ENCODE measurements around the gene MRPS7.
A peak's percentile ranks its signal among the peaks of the same experiment; 100 is the strongest.

The MRPS7 gene

DNA sequence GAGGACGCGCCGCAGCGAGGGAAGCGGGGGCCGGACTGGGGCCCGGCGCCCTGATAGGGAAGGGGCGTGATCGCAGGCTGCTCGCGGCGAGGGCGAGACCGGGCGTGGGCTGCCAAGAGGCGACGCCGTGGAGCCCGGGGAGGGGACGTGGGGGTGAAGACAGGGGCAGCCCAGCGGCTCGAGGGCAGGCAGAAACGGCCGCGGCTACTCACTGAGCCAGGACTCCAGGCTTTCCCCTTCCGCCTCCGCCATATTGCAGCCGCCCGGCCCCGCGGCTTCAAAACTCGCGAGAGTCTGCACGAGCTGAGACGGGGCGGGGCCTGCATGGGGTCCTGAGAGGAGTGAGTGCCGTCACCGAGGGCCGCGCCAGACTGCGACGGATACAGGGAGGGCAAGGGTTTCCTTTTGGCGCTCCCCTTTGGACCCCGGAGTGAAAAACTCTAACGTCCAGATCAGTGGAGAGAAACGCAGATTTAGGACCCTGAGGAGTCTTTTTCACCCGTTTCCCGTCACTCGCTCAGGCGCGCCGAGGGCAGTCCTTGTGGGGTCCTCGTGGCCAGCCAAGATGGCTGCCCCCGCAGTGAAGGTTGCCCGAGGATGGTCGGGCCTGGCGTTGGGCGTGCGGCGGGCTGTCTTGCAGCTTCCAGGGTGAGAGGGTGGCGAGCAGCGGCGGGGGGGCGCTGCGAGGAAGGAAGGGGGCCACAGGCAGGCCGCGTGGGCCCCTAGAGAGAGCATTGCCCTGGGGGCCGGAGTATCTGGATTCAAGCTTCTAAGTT, at the start of gene MRPS7, which contains the start of gene GGA3:
Gene MRPS7 (plus strand): TSS at position 544 of the 776 bp plus-strand sequence. CDS start 22 bp downstream, at position 566.
Gene GGA3 (minus strand): TSS at position 271 of the 776 bp plus-strand sequence. CDS start 19 bp downstream, at position 252.
- peak; percentile 93 for DNase-seq

DNA sequence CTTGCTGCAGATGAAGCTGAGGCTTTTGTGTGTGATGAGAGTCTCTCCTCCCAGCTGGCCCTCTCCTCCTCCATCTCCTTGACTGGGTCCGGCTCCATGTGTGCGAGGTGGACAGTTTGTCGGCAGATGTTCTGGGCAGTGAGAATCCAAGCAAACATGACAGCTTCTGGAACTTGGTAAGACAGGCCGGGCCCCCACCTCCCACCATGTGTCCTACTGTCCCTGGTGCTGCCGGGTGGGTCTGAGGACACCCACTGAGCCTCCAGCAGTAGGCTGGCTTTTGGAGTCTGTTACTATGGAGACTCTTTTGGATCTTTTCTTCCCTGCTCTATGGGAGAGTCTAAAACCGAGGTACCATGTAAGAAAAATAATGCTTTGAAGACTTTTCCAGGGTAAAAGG, 43.5 kb upstream of the MRPS7 start:
- DNase-seq, result no peak

DNA sequence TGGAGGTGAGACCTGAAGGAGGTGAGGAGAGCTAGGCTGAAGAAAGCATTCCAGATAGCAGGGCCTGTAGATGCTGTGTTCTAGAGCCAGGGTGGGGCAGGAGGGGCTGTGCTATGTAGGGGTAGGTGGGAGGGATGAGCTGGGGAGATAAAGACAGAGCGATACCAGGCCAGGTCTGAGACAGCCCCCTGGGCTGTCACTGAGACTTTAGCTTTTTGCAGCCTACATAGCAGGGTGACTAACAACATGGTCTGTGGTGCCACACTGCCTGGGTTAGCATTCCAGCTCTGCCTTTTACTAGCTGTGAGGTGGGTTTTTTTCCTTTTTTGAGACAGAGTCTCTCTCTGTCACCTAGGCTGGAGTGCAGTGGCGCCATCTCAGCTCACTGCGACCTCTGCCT, 41.9 kb upstream of the MRPS7 start:
- no peak for DNase-seq

DNA sequence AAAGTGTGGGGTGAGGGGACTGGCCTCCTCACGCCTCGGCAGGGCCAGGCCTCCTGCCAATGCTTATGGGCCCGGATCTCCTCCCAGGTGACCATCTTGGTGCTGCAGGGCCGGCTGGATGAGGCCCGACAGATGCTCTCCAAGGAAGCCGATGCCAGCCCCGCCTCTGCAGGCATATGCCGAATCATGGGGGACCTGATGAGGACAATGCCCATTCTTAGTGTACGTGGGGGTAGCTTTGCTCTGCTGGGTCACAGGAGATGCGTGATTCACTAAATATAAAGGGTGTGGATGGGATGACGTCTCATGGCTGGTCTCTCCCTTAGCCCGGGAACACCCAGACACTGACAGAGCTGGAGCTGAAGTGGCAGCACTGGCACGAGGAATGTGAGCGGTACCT, 36.7 kb upstream of the MRPS7 start:
- DNase-seq, result no peak

DNA sequence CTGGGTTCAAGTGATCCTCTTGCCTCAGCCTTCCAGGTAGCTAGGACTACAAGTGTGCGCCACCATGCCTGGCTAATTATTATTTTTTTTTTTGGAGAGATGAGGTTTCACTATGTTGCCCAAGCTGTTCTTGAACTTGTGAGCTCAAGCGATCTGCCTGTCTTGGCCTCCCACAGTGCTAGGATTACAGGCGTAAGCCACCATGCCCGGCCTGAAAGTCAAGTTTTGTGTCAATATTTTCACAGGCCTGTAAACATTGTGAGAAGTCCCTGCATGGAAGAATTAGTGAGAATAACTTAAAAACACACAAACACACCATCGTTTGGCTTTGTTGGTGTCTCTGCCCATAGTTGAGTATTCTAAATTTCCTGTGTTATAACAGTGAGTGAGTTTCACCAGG, 34.0 kb upstream of the MRPS7 start:
- DNase-seq, result no peak

DNA sequence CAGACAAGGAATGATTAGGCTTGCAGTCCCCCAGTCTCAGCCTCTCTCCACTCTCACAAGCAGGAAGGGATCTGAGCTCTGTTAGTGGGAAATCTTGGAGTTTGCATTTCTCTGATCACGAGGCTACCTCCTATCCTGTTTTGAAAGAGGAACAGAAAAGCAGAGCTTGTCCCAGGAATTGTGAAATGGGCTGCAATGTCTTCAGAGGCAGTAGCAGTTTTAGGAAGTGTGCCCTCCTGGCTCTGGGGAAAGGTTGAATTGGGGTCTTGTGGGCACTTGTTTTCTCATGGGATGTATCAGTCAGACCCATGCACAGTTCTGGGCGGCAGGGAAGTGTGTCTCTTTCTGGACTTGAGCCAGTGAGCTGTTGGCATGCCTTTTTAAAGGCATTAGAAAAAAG, 33.4 kb upstream of the MRPS7 start:
- no peak for DNase-seq

DNA sequence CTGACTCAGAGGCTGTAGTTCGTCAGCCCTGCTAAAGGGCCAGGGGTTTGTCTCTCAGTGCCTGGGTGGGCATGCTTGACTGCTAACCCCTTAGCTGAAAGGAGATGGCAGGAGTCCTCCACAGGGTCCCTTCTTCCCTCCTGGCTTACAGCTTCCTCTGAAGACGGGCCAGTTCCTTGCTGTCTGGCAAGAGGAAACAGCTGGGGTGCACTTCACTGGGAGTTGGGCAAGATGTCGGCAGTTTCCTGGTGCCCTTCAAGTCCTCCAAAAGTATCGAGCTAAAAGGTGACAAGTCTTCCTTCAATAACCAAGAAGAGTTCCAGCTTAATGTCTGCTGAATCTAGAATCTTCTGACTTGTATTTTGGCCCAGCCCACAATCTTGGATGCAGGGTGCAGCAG, 32.8 kb upstream of the MRPS7 start:
- DNase-seq, result no peak

DNA sequence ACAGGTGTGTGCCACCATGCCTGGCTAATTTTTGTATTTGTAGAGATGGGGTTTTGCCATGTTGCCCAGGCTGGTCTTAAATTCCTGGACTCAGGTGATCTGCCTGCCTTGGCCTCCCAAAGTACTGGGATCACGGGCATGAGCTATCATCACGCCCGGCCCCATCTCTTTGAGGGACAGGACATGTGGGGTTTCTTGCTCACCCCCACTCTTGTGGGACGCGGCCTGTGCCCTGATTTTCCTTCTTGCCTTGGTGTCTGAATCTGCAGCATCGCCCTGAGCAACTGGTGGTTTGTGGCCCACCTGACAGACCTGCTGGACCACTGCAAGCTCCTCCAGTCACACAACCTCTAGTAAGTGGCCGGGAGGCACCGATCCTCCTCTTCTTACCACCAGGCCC, 30.6 kb upstream of the MRPS7 start:
- DNase-seq, result no peak

DNA sequence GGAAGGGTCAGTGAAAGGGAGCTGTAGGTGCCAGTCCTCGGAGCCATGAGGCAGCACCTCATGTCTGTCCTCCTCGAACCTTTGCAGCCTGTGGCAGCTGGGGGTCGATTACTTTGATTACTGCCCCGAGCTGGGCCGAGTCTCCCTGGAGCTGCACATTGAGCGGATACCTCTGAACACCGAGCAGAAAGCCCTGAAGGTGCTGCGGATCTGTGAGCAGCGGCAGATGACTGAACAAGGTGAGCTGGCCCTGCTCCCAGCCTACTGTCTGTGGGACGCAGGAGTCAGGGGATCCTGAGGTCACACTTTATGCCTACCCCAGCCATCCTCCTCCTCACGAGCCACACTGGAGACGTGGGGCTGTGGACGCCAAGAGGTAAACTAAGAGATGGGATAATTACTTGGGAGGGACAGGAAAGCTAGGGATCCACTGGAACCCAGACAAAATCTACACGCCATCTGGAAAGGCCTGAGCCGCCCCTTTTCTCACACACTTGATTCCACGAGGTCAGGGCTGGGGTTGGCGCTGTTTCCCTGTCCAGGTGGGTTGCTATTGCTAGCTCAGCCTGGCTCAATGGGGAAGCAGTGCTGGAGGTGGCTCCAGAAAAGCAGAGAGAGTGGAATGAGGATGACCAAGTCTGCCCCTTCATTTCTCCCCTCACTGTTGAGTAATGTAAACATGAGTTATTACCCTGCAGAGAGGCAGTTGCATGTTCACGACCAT, 29.8 kb upstream of the MRPS7 start:
- DNase-seq, result no peak

DNA sequence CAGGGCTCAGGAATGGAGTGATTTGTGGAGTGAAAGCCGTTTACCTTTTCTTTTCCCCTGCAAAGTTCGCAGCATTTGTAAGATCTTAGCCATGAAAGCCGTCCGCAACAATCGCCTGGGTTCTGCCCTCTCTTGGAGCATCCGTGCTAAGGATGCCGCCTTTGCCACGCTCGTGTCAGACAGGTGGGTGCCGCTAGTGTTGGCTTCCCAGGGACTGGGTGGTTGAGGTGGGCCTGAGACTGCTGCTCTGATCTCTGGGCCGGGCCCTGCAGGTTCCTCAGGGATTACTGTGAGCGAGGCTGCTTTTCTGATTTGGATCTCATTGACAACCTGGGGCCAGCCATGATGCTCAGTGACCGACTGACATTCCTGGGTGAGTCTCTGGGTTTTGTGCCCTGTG, 28.9 kb upstream of the MRPS7 start:
- DNase-seq, result no peak

DNA sequence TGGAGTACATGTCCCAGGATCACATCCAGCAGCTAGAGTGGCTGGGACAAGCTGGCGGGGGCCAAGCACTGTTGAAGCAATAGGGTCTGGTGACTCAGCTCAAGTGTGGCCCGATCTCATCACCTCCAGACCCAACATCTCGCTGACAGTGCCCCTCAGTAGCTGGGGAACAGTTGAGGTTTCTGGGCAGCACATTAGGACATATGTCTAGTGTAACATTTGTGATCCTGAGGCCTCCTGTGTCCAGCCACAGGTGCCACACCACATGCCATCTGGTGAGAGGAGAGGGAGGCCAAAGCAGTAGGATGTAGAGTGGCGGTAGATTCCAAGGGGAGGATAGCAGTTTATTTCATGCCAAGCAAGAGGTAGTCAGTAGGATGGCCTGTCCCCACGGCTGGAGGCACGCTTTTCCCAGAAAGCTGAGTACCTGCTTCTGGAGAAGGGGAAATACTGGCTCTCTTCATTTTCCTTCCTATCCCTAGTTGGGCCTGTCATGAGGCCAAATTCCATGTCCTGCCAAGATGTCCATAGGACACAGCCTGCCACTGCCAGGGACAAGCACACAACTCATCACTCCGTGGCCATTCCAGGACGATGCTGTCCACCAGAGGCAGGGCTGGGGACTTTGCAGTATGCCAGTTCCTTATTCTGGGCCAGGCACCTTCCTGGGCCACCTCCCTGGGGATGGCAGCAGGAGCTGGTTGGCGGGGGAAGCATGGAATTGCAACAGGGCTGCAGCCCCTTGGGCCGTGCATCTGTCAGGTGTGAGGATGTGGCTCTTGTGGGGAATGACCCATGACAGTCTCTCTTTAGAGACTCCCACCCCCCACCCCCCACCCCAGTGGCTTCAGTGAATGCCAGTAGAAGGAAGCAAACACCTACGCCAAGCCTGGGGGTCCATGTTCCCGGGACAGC, 24.3 kb upstream of the MRPS7 start:
- DNase-seq, result no peak

DNA sequence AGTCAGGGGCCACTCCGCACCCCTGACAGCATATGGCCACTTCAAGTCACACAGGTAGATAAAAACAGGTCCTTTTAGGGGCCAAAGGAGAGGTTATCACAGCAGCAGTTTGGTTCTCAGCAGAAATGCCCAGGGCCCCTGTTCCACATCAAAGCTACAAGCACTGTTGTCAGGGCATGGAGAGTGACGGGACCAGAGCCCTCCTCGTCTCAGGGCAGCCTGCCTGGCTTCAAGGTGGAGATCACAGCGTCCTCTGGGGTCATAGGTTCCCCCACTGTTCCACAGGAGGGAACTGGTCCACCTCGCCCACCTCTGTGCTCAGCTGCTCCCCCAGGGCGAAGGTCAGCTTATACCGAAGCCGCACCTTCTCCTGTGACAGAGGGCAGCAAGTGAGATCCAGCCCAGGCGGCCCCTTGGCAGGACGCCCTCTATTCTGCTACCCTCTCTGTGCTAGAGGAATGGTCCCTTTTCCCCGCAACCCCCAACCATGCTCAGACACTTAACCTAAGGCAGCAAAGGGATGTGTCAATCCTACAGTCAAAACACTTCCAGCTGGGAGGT, 23.6 kb upstream of the MRPS7 start:
- DNase-seq, result no peak

DNA sequence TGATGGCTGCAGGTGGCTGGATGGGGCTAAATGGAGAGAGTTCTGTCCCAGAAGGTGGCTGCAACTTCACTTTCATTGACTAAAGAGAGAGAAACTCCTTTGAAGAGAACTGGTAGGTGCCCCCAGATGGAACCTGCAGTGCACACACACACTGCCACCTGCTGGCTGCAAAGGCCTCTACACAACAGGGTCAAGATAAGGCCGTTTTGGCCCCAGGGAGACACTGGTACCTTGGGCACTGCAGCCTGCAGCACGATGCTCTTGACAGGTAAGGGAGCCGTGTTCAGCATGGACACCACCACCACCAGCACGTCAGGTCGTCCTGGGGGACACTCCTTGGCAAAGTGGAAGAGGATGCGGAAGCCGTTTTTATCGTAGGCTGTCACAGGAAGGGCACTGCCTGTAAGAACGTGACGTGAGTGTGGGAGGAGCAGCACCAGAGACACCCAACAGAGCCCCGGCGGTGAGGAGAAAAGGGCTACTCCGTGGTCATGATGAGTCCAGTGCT, 22.9 kb upstream of the MRPS7 start:
- peak; percentile 50 for DNase-seq

DNA sequence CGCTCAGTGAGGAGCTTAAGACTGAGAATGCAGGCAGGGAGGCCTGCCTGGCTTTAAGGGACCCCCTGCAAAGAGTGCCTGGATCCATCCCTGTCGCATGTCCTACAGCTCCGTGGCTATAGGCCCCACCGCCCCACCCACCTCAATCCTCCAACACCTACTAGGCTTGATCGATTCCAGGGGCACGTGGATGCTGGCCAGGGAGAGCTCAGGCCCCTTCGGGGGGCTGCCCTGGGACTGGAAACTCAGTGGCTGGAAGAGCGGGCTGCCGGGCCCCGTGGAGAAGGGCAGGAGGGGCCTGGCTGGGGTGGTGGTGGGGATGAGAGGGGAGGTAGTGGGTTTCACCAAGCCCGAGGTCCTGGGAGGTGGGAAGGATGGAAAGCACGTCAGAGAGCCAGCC, 22.5 kb upstream of the MRPS7 start:
- no peak for DNase-seq

DNA sequence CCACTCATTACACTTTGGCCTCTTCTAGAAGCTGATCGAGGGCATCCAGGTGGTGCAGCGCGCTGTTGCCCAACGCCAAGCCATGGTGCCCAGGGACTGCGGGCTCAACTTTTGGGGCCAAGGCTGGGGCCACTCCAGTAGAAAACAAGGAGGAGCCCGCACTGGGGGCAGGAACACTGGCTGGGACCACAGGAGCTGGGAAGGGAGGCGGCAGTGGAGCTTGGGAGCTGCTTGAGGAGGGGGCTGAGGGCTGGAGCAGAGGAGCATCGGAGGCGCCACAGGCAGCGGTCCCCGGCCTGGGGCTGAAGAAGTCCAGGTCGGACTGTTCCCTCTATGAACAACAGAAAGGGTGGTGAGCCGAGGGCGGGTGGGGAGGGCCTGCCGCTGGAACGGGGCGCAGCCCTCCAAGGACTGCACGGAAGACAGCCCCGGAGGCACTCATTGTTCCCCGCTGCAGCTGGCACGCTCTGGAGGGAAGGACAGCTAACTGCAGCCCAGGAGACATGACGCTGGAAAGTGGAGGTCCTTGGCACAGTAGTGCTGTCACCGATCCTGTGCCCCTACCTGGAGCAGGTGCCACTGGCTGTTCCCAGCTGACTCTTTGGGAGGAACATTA, 21.8 kb upstream of the MRPS7 start:
- DNase-seq, result no peak

DNA sequence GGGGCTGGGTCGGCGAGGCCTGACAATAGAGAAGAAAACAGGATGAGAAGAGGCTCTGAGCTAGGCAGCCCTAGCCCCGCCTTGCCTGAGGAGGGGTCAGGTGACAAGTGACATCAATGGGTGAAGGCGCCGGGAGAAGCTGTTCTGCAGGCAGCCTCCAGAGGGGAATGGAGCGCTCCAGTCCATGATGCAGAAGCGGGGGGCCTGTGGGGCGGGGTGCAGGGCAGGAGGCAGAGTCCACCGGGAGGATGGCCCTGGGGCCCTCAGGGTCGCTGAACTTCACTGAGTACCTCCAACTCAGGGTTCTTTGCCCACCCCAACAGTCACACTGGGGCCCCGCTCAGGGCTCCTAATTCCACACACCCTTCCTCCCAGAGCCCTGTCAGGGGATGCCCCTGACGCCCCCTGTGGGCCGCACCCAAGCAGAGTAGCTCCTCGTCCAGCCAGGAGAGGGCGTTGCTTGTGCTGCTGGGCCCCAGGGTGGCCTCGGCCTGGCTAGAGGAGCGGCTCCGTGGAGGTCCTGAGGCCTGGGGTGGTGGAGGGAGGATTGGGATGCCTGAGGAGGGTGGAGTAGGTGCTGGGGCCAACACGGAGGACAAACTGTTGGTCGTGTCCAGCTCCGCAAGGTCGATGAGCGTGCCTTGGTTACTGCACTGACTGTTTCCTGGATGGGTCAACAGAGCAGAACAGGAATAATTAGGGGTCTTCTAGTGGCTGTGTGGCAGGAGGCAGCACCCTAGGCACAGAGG, 21.1 kb upstream of the MRPS7 start:
- DNase-seq, result peak; percentile 26

DNA sequence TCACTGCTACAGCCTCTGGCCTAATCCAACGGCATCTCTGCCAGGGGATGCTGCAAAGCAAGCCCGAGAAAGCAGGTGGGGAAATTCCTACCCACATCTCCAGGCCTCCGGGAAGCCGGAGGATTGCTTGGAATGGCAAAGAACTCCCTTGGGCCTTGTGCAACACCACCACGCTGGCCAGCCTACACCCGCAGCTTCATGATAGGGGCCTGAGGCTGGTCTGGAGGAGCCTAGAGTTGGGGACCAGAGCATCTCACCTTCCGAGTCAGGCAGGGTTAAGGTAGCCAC, 20.6 kb upstream of the MRPS7 start:
- DNase-seq, result peak; percentile 34

DNA sequence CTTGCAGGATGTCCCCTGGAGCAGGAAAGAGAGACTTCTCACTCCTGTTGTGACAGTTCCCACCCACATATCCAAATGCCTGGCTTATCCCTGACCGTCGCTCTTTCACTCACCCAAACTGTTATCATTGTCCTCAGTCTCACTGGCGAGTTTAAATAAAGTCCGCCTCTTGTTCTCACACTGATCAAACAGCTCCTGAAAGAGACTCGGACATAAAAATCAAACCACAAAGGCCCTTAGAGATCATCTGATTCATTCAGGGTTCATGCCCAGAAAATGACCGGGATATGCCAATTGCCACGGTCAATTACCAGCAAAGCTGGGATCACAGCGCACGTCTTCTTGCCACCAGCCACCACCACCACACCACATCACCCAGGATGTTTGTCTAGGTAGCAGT, 20.2 kb upstream of the MRPS7 start:
- DNase-seq, result no peak

DNA sequence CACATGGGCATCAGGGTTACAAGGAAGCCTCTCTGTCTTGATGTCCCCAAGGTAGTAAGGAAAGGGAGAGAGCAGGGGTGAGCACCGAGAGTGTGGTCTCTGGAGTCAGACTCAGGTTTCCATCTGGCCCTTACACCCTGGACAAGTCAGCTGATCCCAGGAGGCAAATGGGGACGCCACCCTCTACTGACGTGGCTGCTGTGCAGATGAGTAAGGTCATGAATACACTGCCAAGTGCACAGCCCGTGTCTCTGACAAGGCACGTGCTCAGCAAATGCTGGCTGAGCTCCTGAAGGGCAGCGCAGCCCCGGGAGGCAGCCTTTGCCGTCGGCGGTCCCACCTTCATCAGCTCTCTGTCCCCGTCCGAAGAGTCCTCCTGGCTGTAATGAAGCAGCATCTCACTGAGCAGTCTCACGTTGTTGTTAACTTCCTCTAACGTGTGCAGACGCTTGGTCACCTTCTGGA, 19.7 kb upstream of the MRPS7 start:
- DNase-seq, result peak; percentile 21

DNA sequence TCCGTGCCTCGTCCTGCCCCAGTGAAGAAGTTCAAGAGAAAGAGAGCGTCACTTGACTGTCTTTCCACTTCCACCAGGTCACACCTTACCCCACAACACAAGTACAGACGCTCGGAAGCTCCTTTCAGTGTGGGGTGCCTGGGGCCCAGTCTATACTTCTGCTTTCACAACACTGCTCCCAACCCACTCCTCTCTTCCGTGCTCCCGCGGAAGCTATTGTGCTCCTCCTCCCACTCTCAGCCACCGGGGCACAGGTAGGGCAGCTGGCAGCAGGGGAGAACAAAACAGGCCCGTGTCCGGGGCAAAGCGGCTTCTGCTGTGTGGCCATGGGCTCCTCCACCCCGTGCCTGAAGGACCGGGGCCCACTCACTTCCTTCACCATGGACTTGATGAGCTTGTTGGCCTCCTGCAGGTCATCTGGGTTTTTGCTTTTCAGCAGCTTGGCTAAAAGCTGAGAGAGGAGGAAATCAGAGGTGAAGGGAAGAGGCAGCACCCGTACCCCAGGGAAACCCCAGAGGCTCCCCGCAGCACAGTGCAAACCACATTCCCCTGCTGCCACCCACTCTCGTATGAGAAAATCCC, 19.1 kb upstream of the MRPS7 start:
- no peak for DNase-seq
